HCT116 (cell line): ENCODE data around the gene TP53RK. TPM values are rescaled to one million over a fixed set of nuclear protein-coding genes. Genes with fewer than 3 reads are reported as not detected.

Experiments used
- ATAC-seq: fragments of 200-7000 bp; cut with Tn5 transposase; 2 replicates; pipeline ENCODE4 v1.9.1; 2020; ENCODE audit warnings: mild to moderate bottlenecking, moderate library complexity
- BruUV-seq: library from RNA; stranded (reverse); fragments of 400-500 nt; replicated peaks from 2 replicates; lab custom pipeline; 2021; lab: Mats Ljungman, UMichigan
- CTCF ChIA-PET: fragments of 300-600 bp; sonication (Branson Sonifier 250); formaldehyde crosslinking; loops from one replicate; lab custom pipeline; 2021; ENCODE audit warnings: antibody characterized with exemption; lab: Charles Lee
- POLR2A ChIA-PET: fragments of 300-600, 350-600 bp; sonication (Branson Sonifier 250); formaldehyde crosslinking; loops from one replicate; lab custom pipeline; 2021; ENCODE audit warnings: antibody characterized with exemption; lab: Charles Lee
- RAD21 ChIA-PET, 2 experiments: fragments of 300-600 bp; sonication (Branson Sonifier 250); formaldehyde crosslinking; loops; one replicate each; lab custom pipeline; 2023; ENCODE audit warnings: low total read pairs in 2 of 2; ENCODE audit not compliant: uncharacterized antibody in 2 of 2, unreplicated experiment in 2 of 2, low non-redundant PET in 1 of 2; lab: Charles Lee
- DNase-seq: peaks from one replicate; pipeline ENCODE4 v3.0.0-alpha.2; 2010; ENCODE audit warnings: low read depth, low spot score
- H2AFZ ChIP-seq: fragments of 200-600 bp; shearing (Covaris generic), sonication (generic); 2 replicates; pipeline ENCODE4 v1.6.1; 2017; ENCODE audit warnings: low read depth, mixed run types, mixed read lengths, antibody characterized with exemption, low read length; ENCODE audit not compliant: poor library complexity, severe bottlenecking
- H3K27ac ChIP-seq: 2 replicates; pipeline ENCODE4 v1.5.1; 2012; ENCODE audit warnings: low read depth, low read length
- H3K27me3 ChIP-seq: fragments of 200-600 bp; sonication (generic); 2 replicates; pipeline ENCODE4 v1.6.1; 2016; ENCODE audit warnings: mixed run types, low read length, mixed read lengths; ENCODE audit not compliant: insufficient read depth
- H3K36me3 ChIP-seq, 2 experiments: fragments of 200-500 bp in 1 of 2; fragments of 200-600 bp in 1 of 2; sonication (Bioruptor generic) in 1 of 2; sonication (generic) in 1 of 2; 2 replicates each; pipeline versions ENCODE4 v1.5.1 to v1.6.1; 2014 to 2016; ENCODE audit warnings: low read length in 2 of 2, inconsistent platforms in 1 of 2, mixed read lengths in 1 of 2, mixed run types in 1 of 2; ENCODE audit not compliant: insufficient read depth in 2 of 2, control insufficient read depth in 1 of 2
- H3K4me1 ChIP-seq, 2 experiments: fragments of 200-600 bp in 1 of 2; sonication (generic) in 1 of 2; 2 replicates each; pipeline versions ENCODE4 v1.5.1 to v1.6.1; 2012 to 2017; ENCODE audit warnings: low read length in 2 of 2, inconsistent platforms in 1 of 2, mild to moderate bottlenecking in 1 of 2, mixed read lengths in 1 of 2, mixed run types in 1 of 2, moderate library complexity in 1 of 2; ENCODE audit not compliant: insufficient read depth in 2 of 2, control insufficient read depth in 1 of 2
- H3K4me2 ChIP-seq: fragments of 200-600 bp; sonication (generic); 2 replicates; pipeline ENCODE4 v1.6.1; 2017; ENCODE audit warnings: mixed run types, low read length, mixed read lengths
- H3K4me3 ChIP-seq, 2 experiments: fragments of 200-600 bp in 1 of 2; sonication (generic) in 1 of 2; replicated peaks in 1 of 2; 2 replicates each; pipeline ENCODE4 v1.5.1; 2011 to 2016; ENCODE audit warnings: low read length in 2 of 2, control low read depth in 1 of 2, low read depth in 1 of 2, mild to moderate bottlenecking in 1 of 2, mixed read lengths in 1 of 2, mixed run types in 1 of 2
- H3K79me2 ChIP-seq: fragments of 200-600 bp; sonication (generic); 2 replicates; pipeline ENCODE4 v1.6.1; 2017; ENCODE audit warnings: mild to moderate bottlenecking, mixed run types, low read length, moderate library complexity, mixed read lengths; ENCODE audit not compliant: insufficient read depth
- H3K9ac ChIP-seq: fragments of 200-600 bp; sonication (generic); 2 replicates; pipeline ENCODE4 v1.6.1; 2016; ENCODE audit warnings: low read length, mixed read lengths
- H3K9me2 ChIP-seq: fragments of 200-600 bp; sonication (generic), shearing (Covaris generic); 2 replicates; pipeline ENCODE4 v1.6.1; 2017; ENCODE audit warnings: mixed run types, mild to moderate bottlenecking, moderate library complexity; ENCODE audit not compliant: insufficient read depth
- H3K9me3 ChIP-seq, 2 experiments: fragments of 200-500 bp in 1 of 2; fragments of 200-600 bp in 1 of 2; sonication (Bioruptor generic) in 1 of 2; sonication (generic) in 1 of 2; 2 replicates each; pipeline ENCODE4 v1.6.1; 2014 to 2017; ENCODE audit warnings: low read length in 2 of 2, mixed read lengths in 2 of 2, inconsistent platforms in 1 of 2, low read depth in 1 of 2, mild to moderate bottlenecking in 1 of 2, mixed run types in 1 of 2, moderate library complexity in 1 of 2; ENCODE audit not compliant: control insufficient read depth in 1 of 2, insufficient read depth in 1 of 2
- H4K20me1 ChIP-seq: fragments of 200-600 bp; sonication (generic), shearing (Covaris generic); 2 replicates; pipeline ENCODE4 v1.6.1; 2017; ENCODE audit warnings: mixed run types, mild to moderate bottlenecking, moderate library complexity; ENCODE audit not compliant: insufficient read depth
- CBX3 ChIP-seq: IDR thresholded peaks from 2 replicates; pipeline ENCODE4 v1.6.1; 2012; ENCODE audit warnings: low read depth
- CEBPB ChIP-seq: IDR thresholded peaks from 2 replicates; pipeline ENCODE4 v1.6.1; 2012; ENCODE audit warnings: low read depth
- EZH2 ChIP-seq: fragments of 200-600 bp; sonication (generic); IDR thresholded peaks from 2 replicates; pipeline ENCODE4 v1.6.1; 2017; ENCODE audit warnings: antibody characterized with exemption, mixed run types
- JUND ChIP-seq: IDR thresholded peaks from 2 replicates; pipeline ENCODE4 v1.6.1; 2012
- SP1 ChIP-seq: IDR thresholded peaks from 2 replicates; pipeline ENCODE4 v1.6.1; 2012; ENCODE audit warnings: low read depth
- intact Hi-C: fragments of 100-400 bp; cut with micrococcal nuclease; formaldehyde crosslinking; loops from 2 replicates; pipeline ENCODE4 v1.10.0; 2022
- total RNA-seq: library from RNA; stranded (reverse); gene quantifications from one replicate; pipeline ENCODE4 v1.2.1, GENCODE V29; 2021; ENCODE audit not compliant: unreplicated experiment
- TF ChIP-seq, protein P1 (sequence below): IDR thresholded peaks from 2 replicates; pipeline ENCODE4 v1.6.1; 2012; ENCODE audit warnings: low read depth

Gene TP53RK
- total RNA-seq, 1 experiment from 2014 or later, result 9.2 TPM

DNA sequence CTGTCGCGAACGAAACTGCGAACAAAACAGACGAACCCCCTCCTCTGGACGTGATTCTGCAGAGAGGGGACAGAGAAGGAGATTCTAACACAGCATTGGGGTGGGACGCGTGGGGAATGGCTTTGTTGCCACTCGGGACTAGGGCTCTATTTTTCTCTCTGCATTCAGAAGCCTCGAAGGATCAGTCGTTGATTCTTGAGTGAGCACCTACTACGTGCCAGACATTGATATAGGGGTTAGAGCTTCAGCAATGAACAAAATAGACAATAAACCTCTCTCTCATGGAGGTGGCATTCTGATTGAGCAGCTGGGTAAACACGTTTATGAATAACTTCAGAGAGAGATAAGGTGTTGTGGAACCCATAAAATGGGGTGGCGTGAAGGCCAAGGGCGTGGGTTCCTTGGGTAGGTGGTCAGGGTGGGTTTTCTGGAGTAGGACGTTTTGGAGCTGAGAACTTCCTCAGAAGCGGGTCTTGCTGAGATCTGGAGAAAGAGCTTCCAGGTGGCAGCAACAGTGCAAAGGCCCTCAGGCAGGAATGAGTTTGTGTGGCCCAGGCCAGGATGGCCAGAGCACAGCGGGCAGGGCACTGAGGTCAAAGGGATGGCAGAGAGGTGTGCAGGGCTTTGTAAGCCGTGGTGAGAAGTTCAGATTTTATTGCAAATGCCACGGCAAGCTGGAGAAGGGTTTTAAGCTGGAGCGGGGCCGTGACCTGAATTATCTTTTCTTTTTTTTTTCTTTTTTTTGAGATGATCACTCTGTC is 21.1 kb upstream of the TP53RK start:
- DNase-seq (no peak), ATAC-seq (no peak)
- ChIA-PET RAD21 (no interaction called here), CTCF (no interaction called here), POLR2A (no interaction called here)
- Histone ChIP-seq H3K4me3 (no peak overlapping the region), H3K27me3 (no peaks in the 10 kb centered on the region), H2AFZ (no peak overlapping the region), H3K9me2 (no peaks in the 10 kb centered on the region), H4K20me1 (no peaks in the 10 kb centered on the region), H3K9me3 (no peaks in the 10 kb centered on the region; a peak in 1 of 4 replicates), H3K79me2 (no peaks in the 10 kb centered on the region), H3K9ac (no peak overlapping the region), H3K4me1 (peaks cover 2 to 3% of the 10 kb centered on the region in 2 experiments; a peak in 3 of 4 replicates), H3K4me2 (no peak overlapping the region), H3K36me3 (no peaks in the 10 kb centered on the region), H3K27ac (no peak overlapping the region)
- no TSS peak for BruUV-seq
- intact Hi-C loops, result no loop called here
- TF ChIP-seq JUND (no peak), SP1 (no peak), CBX3 (no peak), CEBPB (no peak), EZH2 (no peak)
- TF ChIP-seq, protein P1, sequence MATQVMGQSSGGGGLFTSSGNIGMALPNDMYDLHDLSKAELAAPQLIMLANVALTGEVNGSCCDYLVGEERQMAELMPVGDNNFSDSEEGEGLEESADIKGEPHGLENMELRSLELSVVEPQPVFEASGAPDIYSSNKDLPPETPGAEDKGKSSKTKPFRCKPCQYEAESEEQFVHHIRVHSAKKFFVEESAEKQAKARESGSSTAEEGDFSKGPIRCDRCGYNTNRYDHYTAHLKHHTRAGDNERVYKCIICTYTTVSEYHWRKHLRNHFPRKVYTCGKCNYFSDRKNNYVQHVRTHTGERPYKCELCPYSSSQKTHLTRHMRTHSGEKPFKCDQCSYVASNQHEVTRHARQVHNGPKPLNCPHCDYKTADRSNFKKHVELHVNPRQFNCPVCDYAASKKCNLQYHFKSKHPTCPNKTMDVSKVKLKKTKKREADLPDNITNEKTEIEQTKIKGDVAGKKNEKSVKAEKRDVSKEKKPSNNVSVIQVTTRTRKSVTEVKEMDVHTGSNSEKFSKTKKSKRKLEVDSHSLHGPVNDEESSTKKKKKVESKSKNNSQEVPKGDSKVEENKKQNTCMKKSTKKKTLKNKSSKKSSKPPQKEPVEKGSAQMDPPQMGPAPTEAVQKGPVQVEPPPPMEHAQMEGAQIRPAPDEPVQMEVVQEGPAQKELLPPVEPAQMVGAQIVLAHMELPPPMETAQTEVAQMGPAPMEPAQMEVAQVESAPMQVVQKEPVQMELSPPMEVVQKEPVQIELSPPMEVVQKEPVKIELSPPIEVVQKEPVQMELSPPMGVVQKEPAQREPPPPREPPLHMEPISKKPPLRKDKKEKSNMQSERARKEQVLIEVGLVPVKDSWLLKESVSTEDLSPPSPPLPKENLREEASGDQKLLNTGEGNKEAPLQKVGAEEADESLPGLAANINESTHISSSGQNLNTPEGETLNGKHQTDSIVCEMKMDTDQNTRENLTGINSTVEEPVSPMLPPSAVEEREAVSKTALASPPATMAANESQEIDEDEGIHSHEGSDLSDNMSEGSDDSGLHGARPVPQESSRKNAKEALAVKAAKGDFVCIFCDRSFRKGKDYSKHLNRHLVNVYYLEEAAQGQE, result no peak
